K562 (cell line): ENCODE measurements around the gene GNAI1. TPM values are rescaled to one million over a fixed set of nuclear protein-coding genes. Genes with fewer than 3 reads are reported as not detected.

Source experiments
- ATAC-seq: fragments of 200-7000 bp; cut with Tn5 transposase; 3 replicates; pipeline ENCODE4 v1.9.1; 2020; ENCODE audit warnings: moderate library complexity
- BruUV-seq: library from RNA; stranded (reverse); fragments of 400-500 nt; replicated peaks from 2 replicates; lab custom pipeline; 2021; lab: Mats Ljungman, UMichigan
- CTCF ChIA-PET: fragments of 300-600 bp; formaldehyde crosslinking; extraction: SDS; loops from one replicate; lab custom pipeline; 2021; ENCODE audit warnings: low intra/inter-chr PET ratio; lab: Yijun Ruan, JAX
- POLR2A ChIA-PET: fragments of 300-600, 350-650 bp; sonication (Branson Sonifier 250); formaldehyde crosslinking; extraction: SDS; loops from one replicate; lab custom pipeline; 2021; ENCODE audit warnings: antibody characterized with exemption, inconsistent platforms; lab: Yijun Ruan, JAX
- DNase-seq, 4 experiments: peaks; one replicate each; pipeline versions ENCODE4 v3.0.0 to v3.0.0-alpha.2; 2011 to 2018; ENCODE audit warnings: low spot score in 3 of 4, mixed read lengths in 3 of 4; ENCODE audit errors: extremely low read depth in 1 of 4
- FAIRE-seq: peaks from 2 replicates; lab custom pipeline; 2011; peaks lifted over from hg19 to GRCh38; lab: Jason Lieb, UNC
- H2AFZ ChIP-seq: 2 replicates; pipeline ENCODE4 v1.6.0; 2011; ENCODE audit warnings: low read depth, low read length, control low read depth, inconsistent platforms
- H3K27ac ChIP-seq: fragments of 200-600 bp; 3 replicates; pipeline ENCODE4 v1.8.0; 2011; ENCODE audit warnings: low read depth, mild to moderate bottlenecking, control low read depth, inconsistent platforms, low read length, moderate library complexity, mixed read lengths; ENCODE audit errors: extremely low read depth
- H3K27me3 ChIP-seq, 2 experiments: fragments of 300-600 bp in 1 of 2; 2 replicates in 1 of 2; 3 replicates in 1 of 2; pipeline versions ENCODE4 v1.6.0 to v1.8.0; 2011; ENCODE audit warnings: inconsistent platforms in 2 of 2, low read length in 2 of 2, mild to moderate bottlenecking in 1 of 2, mixed read lengths in 1 of 2, moderate library complexity in 1 of 2; ENCODE audit not compliant: control insufficient read depth in 2 of 2, insufficient read depth in 2 of 2
- H3K36me3 ChIP-seq: fragments of 300-600 bp; 3 replicates; pipeline ENCODE4 v1.8.0; 2011; ENCODE audit warnings: mild to moderate bottlenecking, low read length, inconsistent platforms; ENCODE audit not compliant: control insufficient read depth, insufficient read depth
- H3K4me1 ChIP-seq, 2 experiments: fragments of 200-600 bp in 1 of 2; replicated peaks in 1 of 2; 2 replicates in 1 of 2; 3 replicates in 1 of 2; pipeline versions ENCODE4 v1.5.1 to v1.8.0; 2011; ENCODE audit warnings: inconsistent platforms in 2 of 2, low read length in 2 of 2, mild to moderate bottlenecking in 1 of 2, mixed read lengths in 1 of 2, moderate library complexity in 1 of 2; ENCODE audit not compliant: control insufficient read depth in 2 of 2, insufficient read depth in 2 of 2
- H3K4me2 ChIP-seq: 2 replicates; pipeline ENCODE4 v1.6.1; 2011; ENCODE audit warnings: low read length, control low read depth, inconsistent platforms, mixed read lengths; ENCODE audit not compliant: insufficient read depth
- H3K4me3 ChIP-seq: fragments of 200-600 bp; sonication (generic), shearing (Covaris generic); 2 replicates; pipeline ENCODE4 v1.5.1; 2016; ENCODE audit warnings: control low read depth, inconsistent platforms
- H3K79me2 ChIP-seq: fragments of 200-600 bp; 3 replicates; pipeline ENCODE4 v1.8.0; 2011; ENCODE audit warnings: low read length, inconsistent platforms; ENCODE audit not compliant: control insufficient read depth, insufficient read depth
- H3K9ac ChIP-seq, 2 experiments: 2 replicates each; pipeline versions ENCODE4 v1.6.0 to v1.6.1; 2011; ENCODE audit warnings: low read depth in 2 of 2, low read length in 2 of 2, control low read depth in 1 of 2, inconsistent platforms in 1 of 2, mild to moderate bottlenecking in 1 of 2, mixed read lengths in 1 of 2; ENCODE audit not compliant: insufficient read depth in 1 of 2
- H3K9me1 ChIP-seq: one replicate; pipeline ENCODE4 v1.6.0; 2011; ENCODE audit warnings: inconsistent platforms, mild to moderate bottlenecking, low read length, moderate library complexity; ENCODE audit not compliant: control insufficient read depth, insufficient read depth
- H3K9me3 ChIP-seq: replicated peaks from 2 replicates; pipeline ENCODE4 v1.5.1; 2011; ENCODE audit warnings: low read depth, low read length, inconsistent platforms; ENCODE audit not compliant: control insufficient read depth, insufficient read depth
- H4K20me1 ChIP-seq: replicated peaks from 2 replicates; pipeline ENCODE4 v1.6.1; 2011; ENCODE audit warnings: low read length, inconsistent platforms, mixed read lengths; ENCODE audit not compliant: control insufficient read depth, insufficient read depth
- GABPB1 ChIP-seq: sonication (generic); formaldehyde crosslinking; IDR thresholded peaks from 2 replicates; pipeline ENCODE4 v1.8.0; 2022; ENCODE audit warnings: mild to moderate bottlenecking, missing genetic modification reagents
- HDAC1 ChIP-seq, 2 experiments: fragments of 450-650 bp; IDR thresholded peaks; 2 replicates each; pipeline ENCODE4 v1.6.1; 2016 to 2017; ENCODE audit warnings: inconsistent platforms in 1 of 2, mild to moderate bottlenecking in 1 of 2, moderate library complexity in 1 of 2
- KDM2B ChIP-seq: fragments of 250-450 bp; sonication (Bioruptor Pico); IDR thresholded peaks from 2 replicates; pipeline ENCODE4 v1.8.0; 2021; ENCODE audit warnings: mild to moderate bottlenecking, moderate library complexity
- MCM3 ChIP-seq: fragments of 450-650 bp; IDR thresholded peaks from 2 replicates; pipeline ENCODE4 v1.6.1; 2016
- MED1 ChIP-seq: sonication (generic); formaldehyde crosslinking; IDR thresholded peaks from 2 replicates; pipeline ENCODE4 v1.8.1; 2023; ENCODE audit warnings: missing genetic modification reagents, borderline replicate concordance
- MLX ChIP-seq, 2 experiments: fragments of 450-650 bp in 1 of 2; sonication (generic) in 1 of 2; formaldehyde crosslinking; conservative IDR thresholded peaks; 2 replicates each; pipeline versions ENCODE4 v1.4.0 to v1.8.1; 2020 to 2022; ENCODE audit warnings: mild to moderate bottlenecking in 1 of 2, missing genetic modification reagents in 1 of 2
- SRSF9 ChIP-seq: fragments of 200-400 bp; formaldehyde crosslinking; IDR thresholded peaks from 2 replicates; pipeline ENCODE4 v1.6.1; 2017; ENCODE audit warnings: low read depth, low read length, borderline replicate concordance
- TFE3 ChIP-seq: fragments of 450-650 bp; formaldehyde crosslinking; IDR thresholded peaks from 2 replicates; pipeline ENCODE4 v1.4.0; 2020; ENCODE audit warnings: mild to moderate bottlenecking, mixed read lengths
- XRCC3 ChIP-seq: fragments of 450-650 bp; IDR thresholded peaks from 2 replicates; pipeline ENCODE4 v1.6.1; 2017; ENCODE audit warnings: mild to moderate bottlenecking, moderate library complexity
- ZBTB11 ChIP-seq, 3 experiments: fragments of 200-800 bp in 1 of 3; fragments of 250-450 bp in 1 of 3; fragments of 450-650 bp in 1 of 3; sonication (Bioruptor Pico) in 1 of 3; sonication (Bioruptor generic) in 1 of 3; formaldehyde crosslinking in 1 of 3; IDR thresholded peaks; 2 replicates each; pipeline versions ENCODE4 v1.6.1 to v1.8.0; 2016 to 2022; ENCODE audit warnings: mild to moderate bottlenecking in 2 of 3, missing genetic modification characterization in 2 of 3, missing compliant biosample characterization in 1 of 3, moderate library complexity in 1 of 3
- ZFP36 ChIP-seq: fragments of 150-350 bp; IDR thresholded peaks from 2 replicates; pipeline ENCODE4 v1.6.1; 2018; ENCODE audit warnings: low read length, low read depth; ENCODE audit not compliant: partially characterized antibody
- ZNF224 ChIP-seq: sonication (generic); formaldehyde crosslinking; IDR thresholded peaks from 2 replicates; pipeline ENCODE4 v1.8.0; 2022; ENCODE audit warnings: mild to moderate bottlenecking, missing genetic modification reagents
- ZNF347 ChIP-seq: fragments of 450-650 bp; formaldehyde crosslinking; IDR thresholded peaks from 2 replicates; pipeline ENCODE4 v1.4.0; 2020; ENCODE audit warnings: low read depth, mild to moderate bottlenecking, moderate library complexity
- ZNF583 ChIP-seq: fragments of 250-450 bp; sonication (Bioruptor Pico); IDR thresholded peaks from 2 replicates; pipeline ENCODE4 v1.4.0; 2020
- ZNF695 ChIP-seq: fragments of 450-650 bp; formaldehyde crosslinking; IDR thresholded peaks from 2 replicates; pipeline ENCODE4 v1.4.0; 2020; ENCODE audit warnings: mild to moderate bottlenecking, moderate library complexity
- ZNF764 ChIP-seq: fragments of 250-450 bp; sonication (Bioruptor Pico); IDR thresholded peaks from 2 replicates; pipeline ENCODE4 v1.4.0; 2020; ENCODE audit warnings: low read depth, mild to moderate bottlenecking, moderate library complexity
- WGBS: fragments of 100-300 bp; shearing (Covaris generic); methylation state at CpG from one replicate; pipeline ENCODE4 v1.1.6; 2016; ENCODE audit warnings: low coverage, mixed read lengths; ENCODE audit not compliant: insufficient coverage; ENCODE audit errors: missing lambda C conversion rate; 5-methylcytosine and 5-hydroxymethylcytosine counted together
- in situ Hi-C: fragments of 300-500 bp; cut with MboI; formaldehyde crosslinking; loops from 4 replicates; pipeline ENCODE4 v1.15.0; 2018; ENCODE audit warnings: inconsistent platforms, mixed read lengths
- intact Hi-C: fragments of 100-400 bp; cut with micrococcal nuclease; formaldehyde crosslinking; loops from 2 replicates; pipeline ENCODE4 v1.14.2; 2022
- polyA plus RNA-seq, 8 experiments: library from polyadenylated mRNA; depleted of rRNA in 4 of 8; stranded (reverse) in 5 of 8; unstranded in 3 of 8; fragments of >200 nt; fragmentation: Nextera tagmentation in 2 of 8; fragmentation: Illumina TruSeq in 1 of 8; extraction: Ambion mirVana in 2 of 8; extraction: Trizol in 1 of 8; gene quantifications; 2 replicates each; pipeline versions ENCODE4 v1.2.1 to v1.2.3, GENCODE V29; 2011 to 2014; ENCODE audit warnings: inconsistent platforms in 1 of 8, missing spikeins in 1 of 8
- total RNA-seq, 7 experiments: library from RNA; depleted of rRNA in 6 of 7; stranded (reverse); fragments of >200 nt in 6 of 7; fragmentation: Illumina TruSeq in 2 of 7; extraction: Trizol in 2 of 7; gene quantifications; 2 replicates each; pipeline versions ENCODE4 v1.2.1 to v1.2.3, GENCODE V29; 2011 to 2021; ENCODE audit warnings: low replicate concordance in 1 of 7

Gene GNAI1
- total and polyA plus RNA-seq, 9 of the 15 experiments (the other 6 are each of a cell fraction or from before 2014, with no cell fraction given) = 0.03 to 0.13 (median 0.08) TPM; not detected in 6

- BruUV-seq = no TSS peak
- WGBS = 0% methylated on average over 4 of the region's 4 CpGs
- in situ Hi-C loops = no loop called here
- TF ChIP-seq ZNF764 = no peak
- TF ChIP-seq KDM2B (CRISPR knock-in tag) = no peak
- TF ChIP-seq MLX (CRISPR knock-in tag; conservative IDR thresholded peaks at IDR 0.05) = no peak
- TF ChIP-seq TFE3 (CRISPR knock-in tag) = no peak
- no peak for TF ChIP-seq ZFP36
- TF ChIP-seq GABPB1 (CRISPR knock-in tag) = no peak
- TF ChIP-seq MCM3 = no peak
- no peak for TF ChIP-seq ZNF695 (CRISPR knock-in tag)
- TF ChIP-seq ZNF347 (CRISPR knock-in tag) = no peak
- no peak for TF ChIP-seq HDAC1 (IDR thresholded peaks at IDR 0.05)
- no peak for TF ChIP-seq XRCC3
- TF ChIP-seq SRSF9 = no peak
- TF ChIP-seq ZNF583 (CRISPR knock-in tag) = no peak
- no peak for TF ChIP-seq MED1 (CRISPR knock-in tag)
- TF ChIP-seq ZNF224 (CRISPR knock-in tag) = no peak
- TF ChIP-seq ZBTB11 (CRISPR knock-in tag; IDR thresholded peaks at IDR 0.05) = no peak
Measured at GRCh38 chr7:80146545-80147182, 12.0 kb downstream of the GNAI1 start.

More at GRCh38 chr7:80146545-80147182, 12.0 kb downstream of the GNAI1 start:
- ChIA-PET POLR2A (no interaction called here), CTCF (no interaction called here)
- no peak for FAIRE-seq
- Histone ChIP-seq H3K27ac (no peak overlapping the region), H2AFZ (no peak overlapping the region), H3K9me1 (no peaks in the 10 kb centered on the region), H3K4me2 (no peak overlapping the region), H3K9ac (no peak overlapping the region), H3K36me3 (no peaks in the 10 kb centered on the region), H3K4me1 (no peaks in the 10 kb centered on the region), H3K9me3 (0 out of 2 replicates have a peak, but pooled peaks cover 3% of the 10 kb centered on the region), H4K20me1 (no peaks in the 10 kb centered on the region), H3K79me2 (no peaks in the 10 kb centered on the region), H3K4me3 (no peak overlapping the region), H3K27me3 (no peaks in the 10 kb centered on the region)
- ATAC-seq = no peak
- intact Hi-C loops = no loop called here
- DNase-seq = no peak
